ENCODE results near the gene VIL1. TPM values are rescaled to one million over a fixed set of nuclear protein-coding genes. Genes with fewer than 3 reads are reported as not detected.
A peak's percentile ranks its signal among the peaks of the same experiment; 100 is the strongest.

VIL1 gene
- total and polyA plus RNA-seq, 2 of the 4 experiments (the other 2 are of a cell fraction), result not detected

GRCh38 chr2:218393750-218394290 is 25.1 kb upstream of the VIL1 start:
- Histone ChIP-seq H4K5ac (ENCODE audit: low read depth, low read length) (no peak overlapping the region), H3K36me3 (ENCODE audit: control insufficient read depth, insufficient read depth, low read length) (no peaks in the 10 kb centered on the region), H3K27me3 (ENCODE audit: control insufficient read depth, insufficient read depth, low read length) (no peaks in the 10 kb centered on the region), H2AK5ac (ENCODE audit: low read depth, low read length) (no peak overlapping the region), H4K20me1 (ENCODE audit: insufficient read depth, low read length) (no peaks in the 10 kb centered on the region), H4K8ac (ENCODE audit: low read depth in 2 of 2, low read length in 2 of 2) (no peak overlapping the region), H2AFZ (replicated peaks; ENCODE audit: low read length, poor library complexity) (peak overlapping the region; percentile 38), H3K79me1 (ENCODE audit: low read depth in 1 of 2, low read length in 2 of 2) (peaks cover 6 to 13% of the 10 kb centered on the region in 2 experiments; a peak in 3 of 4 replicates), H2BK5ac (ENCODE audit: low read depth, low read length, poor library complexity, severe bottlenecking) (no peak overlapping the region), H3K56ac (ENCODE audit: extremely low read depth, insufficient read depth, low read length) (no peak overlapping the region), H2AK9ac (replicated peaks; ENCODE audit: low read depth, low read length, poor library complexity) (peak overlapping the region; percentile 5), H3K4me3 (ENCODE audit: insufficient read depth, low read depth, low read length) (no peak overlapping the region), H3K4me1 (ENCODE audit: control insufficient read depth, insufficient read depth, low read length) (peaks cover 19% of the 10 kb centered on the region), H2BK120ac (ENCODE audit: low read depth, low read length) (no peak overlapping the region), H2BK15ac (ENCODE audit: low read depth, low read length) (no peak overlapping the region), H2BK20ac (ENCODE audit: low read depth, low read length) (no peak overlapping the region), H3K23ac (ENCODE audit: low read depth, low read length) (no peak overlapping the region), H3K14ac (replicated peaks; ENCODE audit: low read depth, low read length) (no peak overlapping the region), H3K9me3 (ENCODE audit: control insufficient read depth, insufficient read depth, low read length) (no peaks in the 10 kb centered on the region), H3K4ac (ENCODE audit: low read depth, low read length) (no peak overlapping the region), H3K18ac (ENCODE audit: low read depth, low read length) (no peak overlapping the region), H4K91ac (ENCODE audit: insufficient read depth, low read depth, low read length) (no peak overlapping the region), H3K9ac (ENCODE audit: low read depth, low read length) (no peak overlapping the region), H3K4me2 (ENCODE audit: low read depth, low read length) (no peak overlapping the region), H3K27ac (ENCODE audit: insufficient read depth, low read length) (no peak overlapping the region), H3K9me1 (ENCODE audit: insufficient read depth, low read length) (0 out of 2 replicates have a peak, but pooled peaks cover 2% of the 10 kb centered on the region)
- DNase-seq, result no peak
- in situ Hi-C loops (cut with MboI; ENCODE audit: low sequenced_read_pairs), result loop anchor here (10.0 kb wide), 1 partner anchor 119 kb away; the partner anchor contains the start of genes AAMP and PNKD
- ChIA-PET POLR2A (ENCODE audit: unreplicated experiment) (no interaction called here), CTCF (no interaction called here)
- WGBS, 2 experiments (ENCODE audit: extremely low coverage in 2 of 2, insufficient read length in 1 of 2), result 61% methylated on average over 4 of the region's 8 CpGs; no CpG with 5 or more reads in 1 of the 2 experiments
- intact Hi-C loops (cut with micrococcal nuclease), result no loop called here
- TF ChIP-seq RFX5 (IDR thresholded peaks at IDR 0.05; ENCODE audit: low read depth, low read length) (no peak), CTCF (conservative IDR thresholded peaks at IDR 0.05; ENCODE audit: low read depth, low read length) (no peak), SMC3 (IDR thresholded peaks at IDR 0.05; ENCODE audit: low read depth, low read length) (no peak), CHD1 (IDR thresholded peaks at IDR 0.05; ENCODE audit: low read depth, low read length) (no peak), RAD21 (IDR thresholded peaks at IDR 0.05; ENCODE audit: low read length) (no peak), NFE2L2 (IDR thresholded peaks at IDR 0.05; ENCODE audit: low read depth, low read length) (no peak), MAFK (IDR thresholded peaks at IDR 0.05; ENCODE audit: low read depth, low read length) (no peak), CEBPB (IDR thresholded peaks at IDR 0.05; ENCODE audit: low read depth, low read length) (peak; percentile 48; the same call in 1 of the 2 replicates)
- dilution Hi-C loops (cut with HindIII; ENCODE audit: low sequenced_read_pairs, unreplicated experiment), result no loop called here
- no peak for ATAC-seq (ENCODE audit: low read depth)
- no TSS peak for BruUV-seq (replicated peaks)
